Fibroblast of lung (primary cell): Measurements from ENCODE around the gene BPHL. TPM values are rescaled to one million over a fixed set of nuclear protein-coding genes. Genes with fewer than 3 reads are reported as not detected.
"Not testable (repeated sequence)": the region's sequence is repeated elsewhere in the genome, so short reads cannot be mapped to it uniquely, and the experiment has no call there.

Experiments used
- DNase-seq, 2 donors: peaks; one replicate each; pipeline versions ENCODE4 v3.0.0 to v3.0.0-alpha.2; 2010; ENCODE audit warnings: low read depth in 2 of 2
- H2AFZ ChIP-seq: 2 replicates; pipeline ENCODE4 v1.5.1; 2012; ENCODE audit warnings: low read length, control low read depth, inconsistent platforms
- H3K27ac ChIP-seq: 2 replicates; pipeline ENCODE4 v1.5.1; 2011; ENCODE audit warnings: low read length, control low read depth; ENCODE audit not compliant: insufficient read depth
- H3K27me3 ChIP-seq: 2 replicates; pipeline ENCODE4 v1.5.1; 2011; ENCODE audit warnings: mild to moderate bottlenecking, low read length; ENCODE audit not compliant: control insufficient read depth, insufficient read depth
- H3K36me3 ChIP-seq: 2 replicates; pipeline ENCODE4 v1.5.1; 2011; ENCODE audit warnings: low read length; ENCODE audit not compliant: control insufficient read depth, insufficient read depth
- H3K4me1 ChIP-seq: 2 replicates; pipeline ENCODE4 v1.5.1; 2011; ENCODE audit warnings: low read length; ENCODE audit not compliant: control insufficient read depth, insufficient read depth; ENCODE audit errors: extremely low read depth
- H3K4me2 ChIP-seq: 2 replicates; pipeline ENCODE4 v1.5.1; 2011; ENCODE audit warnings: low read length, control low read depth; ENCODE audit not compliant: insufficient read depth; ENCODE audit errors: extremely low read depth
- H3K4me3 ChIP-seq, 4 experiments: fragments of 200-600 bp in 1 of 4; sonication (generic) in 1 of 4; replicated peaks in 1 of 4; 2 replicates each; pipeline ENCODE4 v1.5.1; 2011 to 2016; ENCODE audit warnings: low read length in 4 of 4, low read depth in 3 of 4, mild to moderate bottlenecking in 3 of 4, control low read depth in 2 of 4, inconsistent platforms in 1 of 4, mixed read lengths in 1 of 4; ENCODE audit not compliant: insufficient read depth in 1 of 4; ENCODE audit errors: control extremely low read depth in 1 of 4
- H3K79me2 ChIP-seq: 2 replicates; pipeline ENCODE4 v1.5.1; 2012; ENCODE audit warnings: mild to moderate bottlenecking, low read length, inconsistent platforms; ENCODE audit not compliant: control insufficient read depth, insufficient read depth
- H3K9ac ChIP-seq: 2 replicates; pipeline ENCODE4 v1.5.1; 2011; ENCODE audit warnings: mild to moderate bottlenecking, low read length, control low read depth; ENCODE audit not compliant: insufficient read depth
- H3K9me3 ChIP-seq: 2 replicates; pipeline ENCODE4 v1.5.1; 2012; ENCODE audit warnings: low read depth, low read length; ENCODE audit not compliant: control insufficient read depth, insufficient read depth
- H4K20me1 ChIP-seq: 2 replicates; pipeline ENCODE4 v1.5.1; 2011; ENCODE audit warnings: low read length; ENCODE audit not compliant: control insufficient read depth, insufficient read depth; ENCODE audit errors: extremely low read depth
- EZH2 ChIP-seq: IDR thresholded peaks from 2 replicates; pipeline ENCODE4 v1.5.1; 2012; ENCODE audit warnings: low read length, control low read depth, mild to moderate bottlenecking; ENCODE audit errors: missing control alignments
- polyA plus RNA-seq, 2 donors: library from polyadenylated mRNA; depleted of rRNA in 1 of 2; stranded (reverse) in 1 of 2; unstranded in 1 of 2; fragments of >200 nt; gene quantifications; 2 replicates each; pipeline ENCODE4 v1.2.1, GENCODE V29; 2011 to 2012; ENCODE audit warnings: missing spikeins in 1 of 2
- total RNA-seq: library from RNA; depleted of rRNA; stranded (reverse); fragments of >200 nt; gene quantifications from 2 replicates; pipeline ENCODE4 v1.2.1, GENCODE V29; 2014
- TF ChIP-seq, protein P1 (sequence below), 2 donors: IDR thresholded peaks in 1 of 2; conservative IDR thresholded peaks in 1 of 2; 1 replicate in 1 of 2; 2 replicates in 1 of 2; pipeline ENCODE4 v1.5.1; 2011 to 2012; ENCODE audit warnings: low read length in 2 of 2, control low read depth in 1 of 2, inconsistent platforms in 1 of 2, low read depth in 1 of 2, mild to moderate bottlenecking in 1 of 2

BPHL gene
- total and polyA plus RNA-seq, 2 donors (not counting 1 experiment from before 2014, with no cell fraction given) = 16.6 to 20.6 TPM

DNA sequence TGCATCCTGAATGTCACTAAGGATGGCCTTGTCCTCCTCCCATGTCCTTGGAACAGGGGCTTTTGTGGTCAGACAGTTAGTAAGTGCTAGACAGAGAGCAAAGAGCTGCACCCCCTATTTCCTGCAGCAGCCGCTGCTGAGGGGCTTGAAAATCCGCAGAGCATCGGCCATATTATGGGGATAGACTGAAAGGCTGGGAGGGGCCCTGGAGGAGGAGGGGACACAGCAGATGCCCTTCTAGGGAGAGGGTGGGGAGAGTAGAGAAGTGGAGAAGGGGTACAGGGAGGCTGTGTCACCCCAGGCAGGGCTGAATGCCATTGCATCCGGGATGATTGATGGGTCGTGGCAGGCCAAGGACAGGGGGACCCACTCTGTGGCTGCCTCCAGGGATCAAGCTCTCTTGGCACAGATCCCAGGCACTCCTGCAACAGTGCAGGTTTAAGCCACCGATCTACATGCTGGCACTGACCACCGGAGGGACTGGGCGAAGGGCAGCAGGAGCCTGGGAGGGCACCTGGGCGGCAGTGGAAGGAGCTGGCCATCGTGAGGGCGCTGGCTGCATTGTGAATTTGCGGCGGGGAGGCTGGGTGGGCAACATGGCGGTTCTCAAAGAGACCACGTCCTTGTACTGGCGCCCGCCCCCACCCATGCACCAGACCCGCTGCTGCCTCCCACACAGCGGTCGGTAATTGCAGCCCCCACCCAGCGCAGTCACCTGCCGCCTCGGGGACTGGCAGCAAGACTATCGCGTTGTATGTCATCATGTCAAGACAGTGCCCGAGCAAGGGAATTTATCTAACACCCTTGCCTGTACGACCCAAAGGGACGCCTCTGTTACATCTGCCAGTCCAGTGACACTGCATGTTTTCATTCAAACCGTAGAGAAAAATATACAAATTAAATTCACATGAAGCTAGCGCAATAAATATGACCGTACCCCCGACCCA lies 37.9 kb downstream of the BPHL start:
- H3K9me3 ChIP-seq, H3K27me3 ChIP-seq, H2AFZ ChIP-seq, H3K79me2 ChIP-seq, H3K36me3 ChIP-seq, H4K20me1 ChIP-seq, H3K4me1 ChIP-seq: not testable (repeated sequence)
- peak in 1 of 2 donors; percentile 27 for DNase-seq
- Histone ChIP-seq H3K27ac (peak overlapping the region; percentile 84), H3K4me3 (peak overlapping the region; percentile 73 to 91 (median 78)), H3K9ac (peak overlapping the region; percentile 96), H3K4me2 (peak overlapping the region; percentile 89)

DNA sequence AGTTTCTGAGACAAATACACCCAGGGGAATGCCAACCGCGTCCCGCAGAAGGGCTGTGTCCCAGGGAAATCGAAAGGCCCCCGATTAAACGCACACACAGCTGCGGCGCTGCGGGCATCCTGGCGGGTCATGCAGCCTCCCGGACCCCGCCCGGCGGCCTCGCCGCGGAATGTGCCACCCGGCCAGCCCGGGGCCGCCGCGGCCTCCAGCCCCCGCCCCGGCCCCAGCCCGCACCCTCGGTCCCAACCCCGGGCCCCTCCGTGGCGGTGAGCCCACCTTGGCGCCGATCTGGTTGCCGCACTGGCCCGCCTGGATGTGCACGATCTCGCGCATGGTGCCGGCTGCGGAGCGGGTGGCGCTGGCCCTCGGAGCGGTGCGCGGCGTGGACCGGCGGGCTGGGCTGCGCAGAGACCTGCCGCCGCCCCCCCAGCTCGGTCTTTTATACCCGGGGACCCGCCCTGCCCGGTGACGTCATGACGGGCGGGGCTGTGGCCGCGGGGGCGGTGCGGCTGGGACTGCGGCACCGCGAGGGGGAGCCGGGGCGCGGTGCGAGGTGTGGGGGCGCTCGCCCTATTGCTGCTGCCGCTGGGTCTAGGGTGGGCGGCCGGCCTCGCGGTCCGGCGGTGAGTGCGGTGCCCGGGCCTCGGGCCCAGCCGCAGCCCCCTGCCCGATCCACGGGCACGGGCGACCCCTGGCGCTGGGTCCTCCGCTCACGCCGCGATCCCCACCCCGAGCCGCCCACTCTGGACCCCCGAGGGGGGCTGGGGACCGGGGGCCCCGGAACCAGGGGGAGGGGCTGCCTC lies 38.8 kb downstream of the BPHL start, which contains the start of gene TUBB2A:
TUBB2A (minus strand) TSS at position 414 of the 803 bp plus-strand sequence; CDS start at position 333, 81 bp downstream.
- Histone ChIP-seq H3K9me3 (no peaks in the 10 kb centered on the region), H4K20me1 (no peaks in the 10 kb centered on the region), H3K36me3 (peaks cover 1% of the 10 kb centered on the region), H3K4me3 (peak within 1 kb of the TSS; percentile 73 to 91 (median 78)), H3K27me3 (no peaks in the 10 kb centered on the region), H3K4me2 (peak within 1 kb of the TSS; percentile 94), H3K79me2 (peaks cover 5% of the 10 kb centered on the region), H3K4me1 (no peaks in the 10 kb centered on the region), H3K27ac (peak within 1 kb of the TSS; percentile 84), H2AFZ (peak within 1 kb of the TSS; percentile 71), H3K9ac (peak within 1 kb of the TSS; percentile 96)
- DNase-seq = peak; percentile 78
- TF ChIP-seq, protein P1, sequence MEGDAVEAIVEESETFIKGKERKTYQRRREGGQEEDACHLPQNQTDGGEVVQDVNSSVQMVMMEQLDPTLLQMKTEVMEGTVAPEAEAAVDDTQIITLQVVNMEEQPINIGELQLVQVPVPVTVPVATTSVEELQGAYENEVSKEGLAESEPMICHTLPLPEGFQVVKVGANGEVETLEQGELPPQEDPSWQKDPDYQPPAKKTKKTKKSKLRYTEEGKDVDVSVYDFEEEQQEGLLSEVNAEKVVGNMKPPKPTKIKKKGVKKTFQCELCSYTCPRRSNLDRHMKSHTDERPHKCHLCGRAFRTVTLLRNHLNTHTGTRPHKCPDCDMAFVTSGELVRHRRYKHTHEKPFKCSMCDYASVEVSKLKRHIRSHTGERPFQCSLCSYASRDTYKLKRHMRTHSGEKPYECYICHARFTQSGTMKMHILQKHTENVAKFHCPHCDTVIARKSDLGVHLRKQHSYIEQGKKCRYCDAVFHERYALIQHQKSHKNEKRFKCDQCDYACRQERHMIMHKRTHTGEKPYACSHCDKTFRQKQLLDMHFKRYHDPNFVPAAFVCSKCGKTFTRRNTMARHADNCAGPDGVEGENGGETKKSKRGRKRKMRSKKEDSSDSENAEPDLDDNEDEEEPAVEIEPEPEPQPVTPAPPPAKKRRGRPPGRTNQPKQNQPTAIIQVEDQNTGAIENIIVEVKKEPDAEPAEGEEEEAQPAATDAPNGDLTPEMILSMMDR (conservative IDR thresholded peaks at IDR 0.05 in 1 of 2, IDR thresholded peaks at IDR 0.05 in 1 of 2; ENCODE audit: low read depth in 1 of 2, low read length in 2 of 2) = no peak

DNA sequence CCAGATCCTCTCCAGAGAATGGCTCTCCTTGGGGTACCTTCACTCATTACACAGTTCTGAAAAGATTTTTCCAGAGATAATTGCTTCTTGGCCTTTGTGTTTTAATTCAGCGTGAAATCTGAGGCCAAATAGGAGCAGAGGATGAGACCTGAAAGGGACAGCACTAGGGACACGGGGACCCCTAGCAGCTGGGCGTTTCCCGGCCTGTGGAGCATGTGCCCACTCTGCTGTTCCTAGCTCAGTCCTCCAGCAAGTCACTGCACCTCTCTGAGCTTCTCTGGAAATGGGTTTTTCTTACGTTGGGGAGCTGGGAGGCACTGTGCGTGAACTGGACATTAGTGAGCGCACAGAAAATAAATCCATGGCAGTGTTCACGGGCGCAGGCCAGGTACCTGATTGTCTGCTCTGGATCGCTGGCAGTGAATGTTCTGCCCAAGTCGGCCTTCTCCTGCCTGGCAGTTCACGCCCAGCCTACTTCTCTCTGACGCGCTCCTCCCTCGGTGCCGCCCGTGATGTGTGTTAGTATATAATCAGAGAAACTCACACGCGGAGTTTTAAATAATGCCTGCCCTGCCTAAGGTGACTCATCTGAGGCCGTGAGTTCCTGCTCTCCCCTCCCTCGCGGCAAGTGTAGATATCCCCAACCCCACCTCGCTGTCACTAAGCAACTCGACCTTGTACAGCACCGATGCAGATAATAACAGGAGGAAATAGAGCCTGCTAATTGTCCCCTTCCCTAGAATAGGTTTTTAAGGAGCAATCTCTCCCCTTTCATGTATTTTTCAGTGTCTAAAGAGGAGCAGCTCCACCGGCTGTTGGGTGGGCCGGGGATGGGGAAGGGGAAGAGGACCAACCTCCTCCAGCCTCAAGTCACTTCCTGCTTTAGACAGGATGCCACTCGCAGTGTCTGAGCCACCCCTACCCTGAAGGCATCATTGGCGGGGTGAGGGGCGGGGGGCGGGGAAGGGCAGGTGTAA lies 41.6 kb downstream of the BPHL start:
- H4K20me1 ChIP-seq = no peaks in the 10 kb centered on the region
- peak in 1 of 2 donors; percentile 83 for DNase-seq
- H3K4me1 ChIP-seq = no peaks in the 10 kb centered on the region
- no peak overlapping the region for H3K9ac ChIP-seq
- H3K9me3 ChIP-seq = no peaks in the 10 kb centered on the region
- no peak for TF ChIP-seq EZH2
- TF ChIP-seq, protein P1 (conservative IDR thresholded peaks at IDR 0.05 in 1 of 2, IDR thresholded peaks at IDR 0.05 in 1 of 2; ENCODE audit: low read depth in 1 of 2, low read length in 2 of 2) = no peak
- H3K4me2 ChIP-seq = no peak overlapping the region
- H2AFZ ChIP-seq = no peak overlapping the region
- H3K4me3 ChIP-seq = no peak overlapping the region
- H3K27ac ChIP-seq = no peak overlapping the region
- H3K36me3 ChIP-seq = peaks cover 1% of the 10 kb centered on the region
- peaks cover 5% of the 10 kb centered on the region for H3K79me2 ChIP-seq
- no peaks in the 10 kb centered on the region for H3K27me3 ChIP-seq
